ENCODE data around the gene TCF7.
"Not testable (repeated sequence)": the region's sequence is repeated elsewhere in the genome, so short reads cannot be mapped to it uniquely, and the experiment has no call there.

- not testable (repeated sequence) for TF ChIP-seq YY1 (IDR thresholded peaks at IDR 0.05); CTCF (IDR thresholded peaks at IDR 0.05; ENCODE audit: low read depth, low read length, missing input control); JUND (IDR thresholded peaks at IDR 0.05); MAX (IDR thresholded peaks at IDR 0.05); RXRA (IDR thresholded peaks at IDR 0.05)
Measured at GRCh38 chr5:134152173-134152832, 37.8 kb downstream of the TCF7 start.

All from liver (tissue), 3 donors.